HCT116 (cell line): Measurements from ENCODE around the gene USP3.

Experiments
- ATF3 ChIP-seq: IDR thresholded peaks from 2 replicates; pipeline ENCODE4 v1.6.1; 2012
- CEBPB ChIP-seq: IDR thresholded peaks from 2 replicates; pipeline ENCODE4 v1.6.1; 2012; ENCODE audit warnings: low read depth
- CTCF ChIP-seq, 3 experiments: fragments of 200-600 bp in 1 of 3; sonication (generic) in 1 of 3; IDR thresholded peaks in 2 of 3; conservative IDR thresholded peaks in 1 of 3; 2 replicates each; pipeline ENCODE4 v1.5.1; 2012 to 2017; ENCODE audit warnings: low read depth in 2 of 3, low read length in 2 of 3, antibody characterized with exemption in 1 of 3, borderline replicate concordance in 1 of 3, control low read depth in 1 of 3, mild to moderate bottlenecking in 1 of 3, mixed read lengths in 1 of 3, mixed run types in 1 of 3, moderate library complexity in 1 of 3; ENCODE audit not compliant: insufficient read depth in 1 of 3
- EZH2 ChIP-seq: fragments of 200-600 bp; sonication (generic); IDR thresholded peaks from 2 replicates; pipeline ENCODE4 v1.6.1; 2017; ENCODE audit warnings: antibody characterized with exemption, mixed run types
- FOSL1 ChIP-seq: IDR thresholded peaks from 2 replicates; pipeline ENCODE4 v1.6.1; 2012; ENCODE audit warnings: low read depth
- JUND ChIP-seq: IDR thresholded peaks from 2 replicates; pipeline ENCODE4 v1.6.1; 2012
- MAX ChIP-seq: IDR thresholded peaks from 2 replicates; pipeline ENCODE4 v1.6.1; 2012
- POLR2A ChIP-seq: IDR thresholded peaks from 2 replicates; pipeline ENCODE4 v1.7.0; 2011; ENCODE audit warnings: borderline replicate concordance; ENCODE audit not compliant: insufficient read depth, insufficient read length; ENCODE audit errors: extremely low read depth
- POLR2AphosphoS5 ChIP-seq: IDR thresholded peaks from 2 replicates; pipeline ENCODE4 v1.6.1; 2011; ENCODE audit warnings: mild to moderate bottlenecking, low read depth, low read length, moderate library complexity
- RAD21 ChIP-seq: IDR thresholded peaks from 2 replicates; pipeline ENCODE4 v1.6.1; 2012; ENCODE audit warnings: low read depth, mild to moderate bottlenecking
- SRF ChIP-seq: IDR thresholded peaks from 2 replicates; pipeline ENCODE4 v1.6.1; 2012; ENCODE audit warnings: low read depth
- YY1 ChIP-seq: IDR thresholded peaks from 2 replicates; pipeline ENCODE4 v1.6.1; 2011; ENCODE audit warnings: low read length, low read depth, moderate library complexity, mild to moderate bottlenecking; ENCODE audit not compliant: insufficient replicate concordance; ENCODE audit errors: extremely low read depth
- ZBTB33 ChIP-seq: IDR thresholded peaks from 2 replicates; pipeline ENCODE4 v1.6.1; 2011; ENCODE audit warnings: mild to moderate bottlenecking, low read length, moderate library complexity; ENCODE audit not compliant: insufficient replicate concordance; ENCODE audit errors: extremely low read depth

GRCh38 chr15:63473007-63473748 lies 31.2 kb upstream of the USP3 start:
- TF ChIP-seq POLR2A (no peak), EZH2 (no peak), CTCF (IDR thresholded peaks at IDR 0.05 in 2 of 3, conservative IDR thresholded peaks at IDR 0.05 in 1 of 3; ENCODE audit: borderline replicate concordance in 1 of 3, insufficient read depth in 1 of 3, low read depth in 2 of 3, low read length in 2 of 3) (no peak), CEBPB (no peak), JUND (no peak), POLR2AphosphoS5 (no peak), MAX (no peak), RAD21 (no peak), YY1 (no peak), ATF3 (no peak), ZBTB33 (no peak), FOSL1 (no peak), SRF (no peak)
